Measurements from ENCODE around the gene CHD3.

The CHD3 gene

GRCh38 chr17:7903154-7904103, 14.8 kb downstream of the CHD3 start:
- no peak for DNase-seq

- no peak for DNase-seq
Measured at GRCh38 chr17:7909089-7909488, 20.5 kb downstream of the CHD3 start.

DNA sequence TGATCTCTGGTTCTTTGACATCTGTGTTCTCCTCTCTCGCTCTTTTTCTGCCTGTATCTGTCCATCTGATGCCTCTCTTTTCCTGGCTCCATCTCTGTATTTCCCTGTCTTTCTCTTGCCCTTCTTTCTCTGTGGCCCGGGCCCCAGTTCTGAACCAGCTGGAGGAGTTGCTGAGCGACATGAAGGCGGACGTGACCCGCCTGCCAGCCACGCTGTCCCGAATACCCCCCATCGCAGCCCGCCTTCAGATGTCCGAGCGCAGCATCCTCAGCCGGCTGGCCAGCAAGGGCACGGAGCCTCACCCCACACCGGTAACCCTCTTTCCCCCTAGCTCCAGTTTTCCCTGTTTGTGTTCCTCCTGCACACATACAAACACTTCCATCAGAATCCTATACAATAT, 21.7 kb downstream of the CHD3 start:
- no peak for DNase-seq

GRCh38 chr17:7910711-7911110, 22.1 kb downstream of the CHD3 start:
- DNase-seq, result no peak

DNA sequence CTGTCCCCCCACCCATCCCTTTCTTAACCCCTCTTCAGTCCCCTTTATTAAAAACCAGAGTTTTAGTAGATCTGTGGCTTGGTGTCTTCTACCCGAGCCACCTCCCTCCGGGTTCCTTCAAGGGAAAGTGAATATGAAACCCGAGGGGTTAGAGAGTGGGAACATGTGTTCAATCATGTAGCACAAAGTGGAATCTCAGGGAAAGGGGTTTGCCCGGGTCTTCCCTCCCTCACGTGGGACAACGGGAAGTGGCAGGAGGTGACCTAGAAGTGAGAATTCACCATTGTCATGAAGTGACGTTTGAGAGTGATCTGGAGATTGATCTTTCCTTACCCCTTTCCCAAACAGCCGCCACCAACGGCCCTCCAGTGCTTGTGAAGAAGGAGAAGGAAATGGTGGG, 22.5 kb downstream of the CHD3 start:
- no peak for DNase-seq

- DNase-seq, result no peak
Measured at GRCh38 chr17:7912927-7913524, 24.4 kb downstream of the CHD3 start.

- no peak for DNase-seq
Measured at GRCh38 chr17:7915179-7915610, 26.6 kb downstream of the CHD3 start.

DNA sequence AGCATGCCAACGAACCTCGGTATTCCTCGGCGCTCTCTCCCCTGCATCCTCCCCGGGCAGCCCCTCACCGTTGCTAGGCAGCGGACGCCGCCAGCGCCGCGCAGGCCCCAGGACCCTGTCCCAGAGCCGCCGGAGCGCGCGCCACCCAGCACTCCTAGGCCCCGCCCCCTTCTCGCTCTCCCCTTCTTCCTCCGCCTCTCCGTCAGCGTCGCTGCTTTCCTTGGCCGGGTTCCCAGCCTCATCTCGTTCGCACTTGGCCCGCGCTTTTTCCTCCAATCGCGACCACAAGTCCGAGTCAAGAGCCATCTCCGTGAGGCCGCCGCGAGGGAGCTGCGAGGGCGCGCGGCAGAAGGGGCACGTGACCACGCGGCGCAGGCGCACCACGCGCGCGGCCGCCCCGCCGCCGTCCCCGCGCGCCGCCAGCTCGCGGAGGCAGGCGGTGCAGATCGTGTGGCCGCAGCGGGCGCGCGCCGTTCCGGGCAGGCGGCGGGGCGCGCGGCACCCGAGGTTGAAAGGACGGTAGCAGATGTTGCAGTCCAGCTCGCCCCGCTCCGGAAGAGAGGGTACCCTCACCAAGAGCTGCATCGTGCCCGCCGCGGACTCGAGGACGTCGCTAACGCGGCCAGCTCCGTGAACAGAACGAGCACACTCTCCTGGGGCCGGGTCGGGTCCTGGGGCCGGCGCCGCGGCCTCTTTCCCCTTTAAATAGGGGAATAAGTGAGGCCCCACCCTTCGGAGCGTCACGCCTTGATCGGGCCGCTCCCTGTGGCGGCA, 27.2 kb downstream of the CHD3 start, which contains the start of gene RNF227:
Gene RNF227, minus strand, starts transcription at position 679 of the 774 bp plus-strand sequence. Its CDS starts 94 bp downstream, at position 585.
- DNase-seq, result peak; percentile 92

DNA sequence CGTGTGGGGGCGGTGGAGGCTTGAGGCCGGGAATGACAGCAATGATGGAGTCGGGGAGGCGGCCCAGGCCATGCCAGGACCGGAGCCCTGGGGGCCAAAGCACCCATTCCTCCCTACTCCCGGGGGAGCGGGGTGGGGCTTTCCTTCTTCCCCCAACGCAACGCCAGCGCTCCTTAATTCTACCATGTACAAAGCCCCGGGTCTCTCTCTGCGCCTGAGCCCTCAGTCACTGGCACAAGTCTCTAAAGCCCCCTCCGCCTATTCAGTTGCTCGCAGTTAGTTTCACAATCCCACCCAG, 27.7 kb downstream of the CHD3 start:
- DNase-seq, result no peak

DNA sequence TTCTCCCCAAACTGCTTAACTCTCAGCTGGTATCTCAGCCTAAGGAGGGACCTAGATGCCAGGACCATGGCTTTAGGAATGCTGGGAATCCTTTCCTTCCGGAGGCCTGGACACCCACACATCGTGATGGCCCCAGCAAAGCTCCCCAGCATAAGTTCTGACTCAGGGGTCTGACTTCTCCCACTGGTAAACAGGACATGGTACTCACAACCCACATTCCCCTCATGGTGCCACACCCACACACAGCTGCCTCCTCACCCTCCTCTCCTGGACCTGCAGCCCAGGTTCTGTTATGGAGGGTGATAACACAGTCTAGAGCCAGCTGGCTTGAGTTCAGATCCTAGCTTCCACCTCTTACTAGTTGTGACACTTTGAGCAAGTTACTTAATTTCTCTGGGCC, 28.2 kb downstream of the CHD3 start:
- no peak for DNase-seq

- DNase-seq, result no peak
Measured at GRCh38 chr17:7922269-7922844, 33.8 kb downstream of the CHD3 start.

DNA sequence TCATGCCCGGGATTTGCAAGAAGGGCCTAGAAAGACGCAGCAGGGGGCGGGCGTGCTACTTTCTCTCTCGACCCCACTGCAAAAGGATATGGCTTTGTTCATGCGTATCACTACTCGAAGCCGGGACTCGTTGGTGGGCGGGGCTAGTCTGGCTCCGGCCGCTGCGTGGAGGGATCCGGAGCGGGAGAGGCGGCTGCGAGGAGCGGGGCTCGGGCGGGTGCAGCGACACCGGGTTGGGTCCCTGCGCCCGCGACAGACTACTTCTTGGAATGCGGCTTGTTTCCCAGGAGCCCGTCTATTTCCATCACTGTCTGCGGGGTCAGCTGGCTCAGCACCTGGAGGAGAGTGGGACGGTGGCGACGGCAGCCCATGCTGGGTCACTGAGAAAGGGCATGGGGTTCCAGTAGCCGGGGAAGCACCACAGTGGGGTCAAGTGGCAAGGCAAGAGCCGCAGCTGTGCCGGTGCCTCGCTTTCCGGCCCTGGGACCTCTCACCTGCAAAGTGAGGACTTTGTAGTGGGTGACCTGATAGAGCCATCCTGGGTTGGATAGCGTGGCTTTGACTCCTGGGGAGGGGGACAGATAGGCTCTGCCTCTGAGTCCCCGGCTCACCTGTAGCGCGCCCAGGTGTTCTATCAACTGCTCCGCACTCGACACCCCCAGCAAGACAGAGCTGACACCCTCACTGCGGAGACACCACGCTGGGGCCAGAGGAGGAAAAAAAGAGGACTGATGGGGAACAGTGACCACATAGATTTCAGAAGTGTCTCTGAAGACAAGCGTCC, 34.4 kb downstream of the CHD3 start:
- DNase-seq, result peak; percentile 86

GRCh38 chr17:7927596-7927995, 39.0 kb downstream of the CHD3 start:
- no peak for DNase-seq

GRCh38 chr17:7929158-7930023, 40.8 kb downstream of the CHD3 start, which contains the start of gene KCNAB3:
Gene KCNAB3, minus strand, starts transcription at chr17:7929856. Its CDS starts 421 bp downstream, at chr17:7929435.
- peak; percentile 58 for DNase-seq

GRCh38 chr17:7930841-7931631, 42.4 kb downstream of the CHD3 start:
- no peak for DNase-seq

GRCh38 chr17:7931709-7932482, 43.3 kb downstream of the CHD3 start, which contains the start of the genes CNTROB and TRAPPC1:
Gene CNTROB, plus strand, starts transcription at chr17:7932206. Its CDS starts 874 bp downstream, at chr17:7933080.
Gene TRAPPC1, minus strand, starts transcription at chr17:7931946. Its CDS starts 117 bp downstream, at chr17:7931829.
- peak; percentile 100 for DNase-seq

DNA sequence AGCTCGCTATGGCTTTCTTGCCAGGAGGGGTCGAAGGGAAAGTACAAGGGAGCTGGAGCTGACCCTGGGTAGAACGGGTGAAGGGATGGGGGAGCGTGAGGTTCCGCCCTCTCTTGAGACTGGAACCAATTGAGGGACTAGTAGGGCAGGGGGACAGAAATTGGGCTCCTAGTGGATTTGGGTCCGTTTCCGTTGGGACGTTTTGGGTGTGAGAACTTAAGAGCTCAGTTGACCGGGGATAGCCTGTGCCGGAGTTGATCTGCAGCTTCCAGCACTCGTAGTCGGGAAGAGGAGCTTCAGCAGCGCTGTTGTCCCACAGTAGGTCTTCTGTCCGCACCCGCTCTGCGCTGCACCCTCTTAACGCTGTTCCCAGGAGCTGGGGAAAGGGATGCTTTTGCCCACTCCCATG, 43.9 kb downstream of the CHD3 start:
- DNase-seq, result peak; percentile 54

DNA sequence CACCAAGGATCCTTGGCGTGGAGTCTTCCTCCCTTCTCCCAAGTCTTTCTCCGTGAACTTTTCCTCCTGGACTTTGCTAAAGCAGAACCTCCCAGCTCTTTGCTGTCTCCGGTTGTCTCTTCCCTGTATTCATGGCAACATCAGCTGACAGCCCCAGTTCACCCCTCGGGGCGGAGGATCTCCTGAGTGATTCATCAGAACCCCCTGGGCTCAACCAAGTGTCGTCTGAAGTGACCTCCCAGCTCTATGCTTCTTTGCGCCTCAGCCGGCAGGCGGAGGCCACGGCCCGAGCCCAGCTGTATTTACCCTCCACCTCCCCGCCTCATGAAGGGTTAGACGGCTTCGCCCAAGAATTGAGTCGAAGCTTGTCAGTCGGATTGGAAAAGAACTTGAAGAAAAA, 44.4 kb downstream of the CHD3 start:
- DNase-seq, result peak; percentile 56

GRCh38 chr17:7935859-7936258, 47.3 kb downstream of the CHD3 start:
- no peak for DNase-seq

Measured in stimulated activated CD8-positive, alpha-beta memory T cell treated with anti-CD3 and anti-CD28 coated beads, Interleukin-4, amount 100 ng/mL, for 48 hours (primary cell).